D341Med (cell line): ENCODE measurements around the gene DALRD3.

Source experiments
- DNase-seq: peaks from one replicate; pipeline ENCODE4 v3.0.0; 2012; ENCODE audit warnings: low spot score

DALRD3 gene

GRCh38 chr3:49004352-49005302, 13.8 kb downstream of the DALRD3 start:
- no peak for DNase-seq

- DNase-seq = no peak
These were observed 17.2 kb downstream of the DALRD3 start for GRCh38 chr3:49001155-49001554.

DNA sequence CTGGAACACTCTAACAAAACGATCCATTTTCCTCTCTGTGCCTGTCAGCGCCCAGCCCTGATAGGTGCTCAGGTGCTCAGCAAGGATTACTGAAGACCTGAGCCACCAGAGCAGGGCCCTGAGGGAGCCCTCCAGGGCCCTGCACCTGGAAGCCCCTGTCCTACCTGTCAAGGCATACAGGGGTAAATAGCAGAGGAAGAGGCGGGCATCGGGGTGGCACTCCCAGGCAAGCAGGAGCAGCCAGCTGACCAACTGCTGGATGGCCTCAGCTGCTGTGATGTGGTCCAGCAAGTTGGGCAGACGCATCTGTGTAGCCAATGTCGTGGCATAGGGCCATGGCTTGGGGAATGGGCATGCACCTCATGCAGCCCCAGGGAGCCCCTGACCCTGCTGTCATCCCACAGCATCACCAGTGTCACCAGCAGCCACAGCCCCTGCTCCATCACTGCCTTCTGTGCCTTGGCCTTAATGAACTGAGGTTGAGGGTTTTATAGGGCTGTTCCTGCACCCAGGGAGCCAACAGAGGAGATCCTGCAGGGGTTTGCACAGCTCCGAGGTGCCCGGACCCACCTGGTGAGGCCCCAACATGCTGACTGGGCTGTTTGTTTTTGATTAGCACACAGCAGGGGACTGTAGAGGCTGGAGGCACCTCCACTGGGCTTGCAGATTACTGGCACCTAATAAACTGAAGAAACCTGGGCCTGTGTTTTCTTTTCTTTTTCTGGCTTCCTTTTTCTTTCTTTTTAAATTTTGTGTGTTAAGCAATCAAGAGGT, 19.1 kb downstream of the DALRD3 start:
- DNase-seq = no peak

DNA sequence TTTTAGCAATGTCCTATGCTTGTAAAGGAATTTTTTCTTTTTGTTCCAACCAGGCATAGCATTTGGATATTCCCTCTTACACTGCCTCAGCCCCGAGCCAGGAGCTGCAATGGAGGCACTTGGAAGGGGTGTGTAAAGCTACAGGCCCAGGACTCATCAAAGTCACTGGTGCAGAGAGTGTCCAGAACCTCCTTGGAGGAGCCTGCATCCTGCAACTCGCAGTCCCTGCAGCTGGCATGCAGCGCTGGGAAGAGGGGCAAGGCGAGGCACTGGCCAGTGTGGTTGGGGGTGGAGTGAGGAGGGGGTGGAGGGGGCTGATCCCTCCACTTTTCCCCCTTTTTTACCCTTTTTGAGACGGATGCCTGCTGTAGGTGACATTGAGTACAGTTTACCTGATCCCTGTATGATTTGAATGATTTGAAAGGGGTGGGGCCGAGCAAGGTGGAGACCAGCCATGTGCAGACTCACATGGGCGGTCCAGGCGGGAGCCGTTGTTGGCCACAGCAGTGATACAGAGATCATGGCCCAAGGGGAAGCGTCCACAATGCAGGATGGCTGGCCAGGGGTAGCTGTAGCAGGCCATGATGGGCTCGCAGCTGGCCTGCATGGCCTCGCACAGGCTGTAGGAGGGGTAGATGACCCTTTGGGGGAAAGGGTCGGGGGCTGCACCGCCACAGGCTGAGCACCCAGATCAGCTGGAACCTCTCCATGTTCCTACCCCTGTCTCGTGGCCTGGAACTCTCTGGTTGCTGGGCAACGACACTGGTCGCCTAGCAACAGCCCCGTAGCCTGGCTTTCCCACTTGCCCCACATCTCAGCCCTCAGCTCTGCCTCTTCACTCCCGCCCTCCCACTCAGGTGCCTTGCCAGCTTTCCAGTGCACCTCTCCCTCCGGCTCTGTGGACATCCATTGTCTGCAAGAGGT, 20.4 kb downstream of the DALRD3 start:
- DNase-seq = no peak

DNA sequence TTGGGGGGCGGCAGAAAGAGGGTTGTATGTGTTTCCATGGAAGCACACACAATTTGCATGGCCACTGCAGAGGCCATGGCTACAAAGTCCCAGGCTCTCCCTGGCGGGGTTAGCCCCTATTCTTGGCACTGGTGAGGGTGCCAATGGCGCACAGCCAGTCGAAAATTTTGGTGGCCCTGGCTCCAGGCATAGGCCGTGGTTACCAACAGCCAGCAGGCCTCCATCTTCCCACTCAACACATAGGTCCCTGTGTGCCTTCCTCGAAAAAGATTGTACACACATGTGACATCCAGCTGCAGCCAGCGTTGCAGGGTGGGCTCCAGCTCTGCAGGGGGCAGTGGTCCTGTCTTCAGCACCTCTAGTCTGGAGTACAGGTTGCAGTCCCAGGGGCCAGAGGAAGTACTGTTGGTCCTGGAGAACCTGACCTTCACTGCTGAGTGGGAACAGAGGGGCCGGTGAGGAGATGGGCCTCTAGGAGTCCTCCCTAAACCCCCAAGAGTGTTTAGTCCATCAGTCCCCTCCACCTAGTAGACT, 21.2 kb downstream of the DALRD3 start:
- DNase-seq = no peak

DNA sequence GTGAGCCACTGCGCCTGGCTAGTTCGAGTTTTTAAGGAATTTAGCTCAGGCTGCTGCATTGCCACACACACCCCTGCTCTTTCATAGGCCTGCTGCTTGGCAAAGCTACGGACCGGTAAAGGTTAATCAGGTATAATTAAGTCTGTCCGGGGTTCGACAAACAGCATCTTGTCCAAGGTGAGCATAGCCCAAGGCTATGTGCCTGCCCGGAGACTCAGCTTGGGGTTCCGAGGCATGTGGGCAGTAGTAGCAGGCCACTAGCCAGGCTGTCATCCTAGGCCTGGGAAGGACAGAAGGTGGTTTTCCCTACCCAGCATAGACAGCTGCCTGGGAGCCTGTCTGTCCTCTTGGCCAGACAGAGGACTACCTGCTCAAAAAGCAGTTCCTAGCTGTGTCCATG, 21.7 kb downstream of the DALRD3 start:
- no peak for DNase-seq

GRCh38 chr3:48993834-48994233, 24.5 kb downstream of the DALRD3 start:
- DNase-seq = no peak

DNA sequence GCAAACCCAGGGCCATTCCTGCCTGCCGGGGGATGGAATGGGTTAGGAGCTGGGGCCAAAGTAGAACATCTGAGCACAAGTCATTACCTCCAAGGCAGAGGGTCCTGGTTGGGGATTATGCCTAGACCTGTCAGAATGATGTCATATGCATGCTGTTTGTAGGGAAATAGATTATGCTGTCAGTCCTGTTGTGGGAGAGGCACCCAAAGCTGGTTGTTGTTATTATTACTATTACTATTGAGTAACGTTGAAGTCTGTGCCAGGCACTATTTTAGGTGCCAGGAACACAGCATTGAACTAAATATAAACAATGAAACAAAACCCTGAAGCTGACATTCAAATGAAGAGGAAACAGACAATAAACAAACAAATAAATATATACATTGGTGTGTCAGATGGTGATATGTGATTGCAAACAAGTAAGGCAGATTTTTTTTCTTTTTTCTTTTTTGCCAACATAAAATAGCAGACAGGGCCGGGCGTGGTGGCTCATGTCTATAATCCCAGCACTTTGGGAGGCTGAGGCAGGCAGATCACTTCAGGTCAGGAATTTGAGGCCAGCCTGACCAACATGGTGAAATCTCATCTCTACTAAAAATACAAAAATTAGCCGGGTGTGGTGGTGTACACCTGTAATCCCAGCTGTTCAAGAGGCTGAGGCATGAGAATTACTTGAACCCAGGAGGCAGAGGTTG, 26.4 kb downstream of the DALRD3 start:
- DNase-seq = no peak

DNA sequence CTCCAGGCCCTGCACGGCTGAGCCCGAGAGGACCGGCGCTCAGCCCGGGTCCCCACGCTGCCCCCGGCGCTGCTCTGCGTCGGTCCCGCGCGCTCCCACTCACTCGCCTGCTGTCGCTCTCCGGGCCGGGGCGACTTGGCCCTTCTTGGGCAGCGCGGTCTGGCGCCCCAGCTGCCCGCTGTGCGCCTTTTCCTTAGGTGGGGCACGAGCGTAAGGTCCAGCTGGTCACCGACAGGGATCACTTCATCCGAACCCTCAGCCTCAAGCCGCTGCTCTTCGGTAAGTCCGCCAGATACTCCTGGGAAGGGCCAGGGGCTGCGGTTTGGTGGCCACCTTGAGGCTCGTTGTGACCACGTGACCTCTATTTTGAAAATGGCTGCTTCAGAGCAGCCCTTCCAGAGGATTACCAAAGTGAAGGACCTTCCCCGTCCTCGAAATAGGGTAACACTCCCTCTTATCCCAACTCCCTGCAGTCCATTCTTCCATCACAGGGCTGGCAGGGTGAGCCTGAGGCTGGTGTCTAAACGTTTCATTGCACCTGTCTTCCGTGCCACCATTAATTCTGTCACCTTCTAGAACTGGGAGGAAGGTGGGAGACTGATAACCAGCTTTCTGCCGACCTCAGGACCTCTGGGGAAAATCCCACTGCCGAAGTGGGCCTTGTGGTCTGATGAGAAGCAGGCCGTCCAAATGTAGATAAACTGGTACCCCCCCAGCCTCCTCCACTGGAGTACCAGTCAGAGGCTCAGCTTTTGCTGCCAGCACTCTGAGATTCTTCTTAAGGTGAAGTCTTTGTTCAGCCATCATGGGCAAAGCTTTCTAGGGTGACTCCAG, 27.5 kb downstream of the DALRD3 start:
- no peak for DNase-seq

DNA sequence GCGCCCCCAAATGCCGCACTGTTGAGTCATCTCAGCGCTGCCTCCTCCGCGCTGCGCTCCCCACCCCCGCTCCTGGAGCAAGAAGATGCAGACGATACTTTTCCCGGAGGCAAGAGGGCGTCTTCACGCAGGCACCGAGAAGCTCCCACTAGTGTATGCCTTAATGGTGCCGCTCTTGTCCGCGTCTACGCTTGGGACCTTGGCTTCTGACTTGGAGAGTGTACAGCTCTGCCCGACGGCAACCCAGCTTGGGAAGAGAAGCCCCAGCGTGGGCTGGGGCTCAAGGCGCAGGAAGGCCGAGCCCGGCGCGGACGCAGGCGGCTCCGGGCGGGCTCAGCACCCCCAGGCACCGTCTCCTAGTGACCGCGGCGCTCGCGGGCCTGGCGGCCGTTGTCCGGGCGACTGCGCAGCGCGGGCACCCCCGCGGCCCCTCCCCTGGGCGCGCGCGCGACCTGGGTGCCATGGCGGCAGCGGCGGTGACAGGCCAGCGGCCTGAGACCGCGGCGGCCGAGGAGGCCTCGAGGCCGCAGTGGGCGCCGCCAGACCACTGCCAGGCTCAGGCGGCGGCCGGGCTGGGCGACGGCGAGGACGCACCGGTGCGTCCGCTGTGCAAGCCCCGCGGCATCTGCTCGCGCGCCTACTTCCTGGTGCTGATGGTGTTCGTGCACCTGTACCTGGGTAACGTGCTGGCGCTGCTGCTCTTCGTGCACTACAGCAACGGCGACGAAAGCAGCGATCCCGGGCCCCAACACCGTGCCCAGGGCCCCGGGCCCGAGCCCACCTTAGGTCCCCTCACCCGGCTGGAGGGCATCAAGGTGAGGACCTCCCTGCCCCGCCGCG, 28.4 kb downstream of the DALRD3 start, which contains the start of gene P4HTM:
P4HTM (plus strand) TSS at position 446 of the 840 bp plus-strand sequence; CDS start at position 462, 16 bp downstream.
- no peak for DNase-seq

GRCh38 chr3:48989126-48989795, 29.1 kb downstream of the DALRD3 start:
- no peak for DNase-seq

DNA sequence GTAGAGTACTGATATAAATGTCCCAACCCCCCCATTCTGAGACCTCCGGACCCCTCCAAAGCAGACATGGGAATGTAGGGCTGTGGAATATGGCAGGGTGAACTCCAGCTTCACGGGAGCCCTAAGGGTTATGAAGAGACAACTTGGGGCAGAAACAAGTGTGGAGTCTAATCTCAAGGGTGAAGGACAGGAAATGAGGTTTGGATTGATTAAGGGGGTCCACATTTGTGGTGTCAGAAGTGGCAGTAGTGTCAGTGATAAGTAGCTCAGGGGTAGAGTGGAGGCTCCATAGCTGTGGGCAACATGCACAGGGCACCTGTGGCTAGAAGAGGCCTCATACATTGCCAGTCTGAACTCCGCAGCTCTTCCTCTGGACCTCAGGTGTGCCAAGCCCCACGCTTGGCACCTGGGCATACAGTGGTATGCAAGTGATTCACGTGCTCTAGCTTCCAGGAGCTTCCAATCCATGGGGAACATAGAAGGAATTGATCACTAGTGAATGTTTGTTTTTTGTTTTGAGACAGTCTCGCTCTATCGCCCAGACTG, 32.5 kb downstream of the DALRD3 start:
- DNase-seq = no peak

- no peak for DNase-seq
These were observed 33.7 kb downstream of the DALRD3 start for GRCh38 chr3:48984663-48985062.

DNA sequence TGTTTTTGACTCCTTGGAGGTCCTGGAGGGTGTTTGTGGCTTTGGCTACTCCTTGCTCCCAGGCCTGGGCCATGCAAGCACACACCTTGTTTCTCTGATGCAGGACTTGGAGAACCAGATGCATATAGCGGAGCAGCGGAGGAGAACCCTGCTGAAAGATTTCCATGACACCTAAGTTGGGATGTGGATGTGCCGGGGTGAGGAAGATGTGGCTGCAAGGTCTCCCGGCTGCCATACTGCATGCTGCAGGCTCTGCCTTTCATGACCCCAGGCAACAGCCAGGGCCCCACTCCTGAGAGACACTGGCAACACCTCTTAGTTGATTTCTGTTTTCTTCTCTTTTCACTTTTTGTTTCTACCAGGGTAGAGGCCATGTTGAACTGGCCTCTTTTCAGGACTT, 35.3 kb downstream of the DALRD3 start:
- no peak for DNase-seq

- DNase-seq = no peak
These were observed 35.7 kb downstream of the DALRD3 start for GRCh38 chr3:48982686-48983085.

DNA sequence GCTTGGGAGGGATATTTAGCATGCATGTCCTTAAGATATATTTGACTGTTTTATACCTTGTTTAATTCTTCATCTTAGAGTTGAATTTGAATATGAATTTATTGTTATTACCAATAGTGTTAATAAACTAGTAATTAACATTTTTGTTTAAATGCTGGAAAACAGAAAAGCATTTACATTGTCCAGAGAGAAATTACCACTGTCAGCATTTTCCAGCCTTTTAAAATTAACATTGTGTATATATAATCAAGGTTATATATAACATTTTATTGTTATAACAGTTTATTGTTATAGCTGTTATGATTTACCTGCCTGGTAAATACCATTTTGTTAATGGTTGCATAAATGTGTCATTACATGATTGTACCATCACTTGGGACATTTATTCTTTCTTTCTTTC, 36.4 kb downstream of the DALRD3 start:
- DNase-seq = no peak

- no peak for DNase-seq
These were observed 38.1 kb downstream of the DALRD3 start for GRCh38 chr3:48980295-48980694.

DNA sequence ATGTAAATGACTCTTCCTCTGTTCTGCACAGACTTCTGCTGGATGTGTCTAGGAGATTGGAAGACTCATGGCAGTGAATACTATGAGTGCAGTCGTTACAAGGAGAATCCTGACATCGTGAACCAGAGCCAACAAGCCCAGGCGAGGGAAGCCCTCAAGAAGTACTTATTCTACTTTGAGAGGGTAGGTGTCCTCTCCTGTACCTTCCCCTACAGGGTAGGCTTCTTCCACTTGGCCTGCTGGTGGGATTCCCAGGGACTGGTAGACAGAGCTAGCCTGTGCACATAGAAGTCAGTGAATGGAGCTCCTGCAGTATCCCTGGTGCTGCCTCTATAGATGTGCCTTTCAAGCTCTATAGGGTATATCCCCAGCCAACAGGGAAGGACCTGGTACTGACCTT, 38.9 kb downstream of the DALRD3 start:
- DNase-seq = no peak
